ENCODE results near the gene ING5.

ING5 gene

DNA sequence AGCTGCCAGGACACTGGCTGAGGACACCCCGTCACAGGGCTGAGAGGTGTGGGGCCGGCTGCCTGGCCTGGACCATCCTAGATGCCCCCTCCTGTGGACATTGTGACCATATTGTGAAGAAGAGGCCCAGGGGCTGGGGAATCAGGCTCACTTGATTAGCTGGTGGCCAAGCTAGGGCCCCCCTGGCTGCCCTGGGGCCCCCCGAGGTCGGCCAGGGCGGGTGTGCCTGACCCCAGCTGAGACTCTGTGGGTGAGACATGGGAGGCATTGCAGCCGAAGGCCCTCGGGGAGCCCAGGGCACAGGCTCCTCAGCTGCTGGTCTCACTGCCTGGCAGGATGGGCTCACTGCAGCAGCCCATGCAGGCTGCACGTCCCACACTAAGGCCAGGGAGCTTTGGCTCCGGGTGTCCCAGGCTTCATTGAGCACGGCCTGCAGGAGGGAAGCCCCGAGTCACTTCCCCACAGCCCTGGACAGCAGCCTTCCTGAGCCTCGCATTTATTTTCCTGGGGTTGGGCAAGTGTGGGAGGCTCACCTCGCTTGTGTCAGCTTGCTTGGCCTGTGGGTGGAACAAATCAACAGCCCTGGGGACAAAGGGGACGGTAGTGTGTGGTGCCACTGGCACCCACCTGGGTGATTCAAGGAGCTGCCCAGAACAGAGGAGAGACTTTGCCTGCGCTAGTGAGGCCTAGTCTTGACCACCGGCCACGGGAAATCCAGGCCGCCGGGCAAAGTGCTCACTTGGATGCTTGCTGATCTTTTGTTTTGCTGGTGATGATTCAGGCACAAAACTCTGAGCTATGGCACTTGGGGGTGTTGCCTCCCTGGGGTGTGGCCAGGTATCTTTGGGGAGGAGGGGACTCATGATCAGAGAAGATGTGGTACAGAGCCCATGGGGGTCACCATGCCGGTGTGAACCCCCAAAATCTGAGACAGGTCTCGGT, 76.1 kb downstream of the ING5 start:
- no peak for DNase-seq
